ENCODE results near the gene GGNBP2.

Gene GGNBP2

GRCh38 chr17:36566081-36566480, 21.4 kb downstream of the GGNBP2 start:
- DNase-seq (ENCODE audit: low read depth) = no peak

GRCh38 chr17:36575028-36575427, 30.3 kb downstream of the GGNBP2 start:
- no peak for DNase-seq (ENCODE audit: low read depth)

- no peak for DNase-seq (ENCODE audit: low read depth)
These were observed 32.1 kb downstream of the GGNBP2 start for GRCh38 chr17:36576793-36577192.

- DNase-seq (ENCODE audit: low read depth) = no peak
These were observed 34.0 kb downstream of the GGNBP2 start for GRCh38 chr17:36578671-36579070.

- no peak for DNase-seq (ENCODE audit: low read depth)
These were observed 39.1 kb downstream of the GGNBP2 start for GRCh38 chr17:36583787-36584186.

- DNase-seq (ENCODE audit: low read depth) = no peak
These were observed 41.4 kb downstream of the GGNBP2 start for GRCh38 chr17:36586138-36586537.

GRCh38 chr17:36590082-36590481, 45.4 kb downstream of the GGNBP2 start:
- DNase-seq (ENCODE audit: low read depth) = peak; percentile 92

GRCh38 chr17:36591434-36592315, 47.0 kb downstream of the GGNBP2 start, which contains the start of gene DHRS11:
TSS of gene DHRS11 (plus strand) at chr17:36591879. CDS start at chr17:36592010, 131 bp downstream.
- peak; percentile 41 for DNase-seq (ENCODE audit: low read depth)

GRCh38 chr17:36592316-36592715, 47.6 kb downstream of the GGNBP2 start:
- DNase-seq (ENCODE audit: low read depth) = no peak

GRCh38 chr17:36592716-36593321, 48.1 kb downstream of the GGNBP2 start:
- DNase-seq (ENCODE audit: low read depth) = no peak

GRCh38 chr17:36593656-36594316, 49.1 kb downstream of the GGNBP2 start:
- DNase-seq (ENCODE audit: low read depth) = no peak

- DNase-seq (ENCODE audit: low read depth) = no peak
These were observed 50.1 kb downstream of the GGNBP2 start for GRCh38 chr17:36594626-36595401.

- DNase-seq (ENCODE audit: low read depth) = no peak
These were observed 52.5 kb downstream of the GGNBP2 start for GRCh38 chr17:36597226-36597625.

- no peak for DNase-seq (ENCODE audit: low read depth)
These were observed 53.4 kb downstream of the GGNBP2 start for GRCh38 chr17:36597866-36598777.

- DNase-seq (ENCODE audit: low read depth) = no peak
These were observed 54.3 kb downstream of the GGNBP2 start for GRCh38 chr17:36598951-36599401.

- no peak for DNase-seq (ENCODE audit: low read depth)
These were observed 55.0 kb downstream of the GGNBP2 start for GRCh38 chr17:36599546-36600250.

GRCh38 chr17:36600465-36600864, 55.7 kb downstream of the GGNBP2 start:
- DNase-seq (ENCODE audit: low read depth) = peak; percentile 82

- no peak for DNase-seq (ENCODE audit: low read depth)
These were observed 56.2 kb downstream of the GGNBP2 start for GRCh38 chr17:36600936-36601302.

- DNase-seq (ENCODE audit: low read depth) = peak; percentile 92
These were observed 56.7 kb downstream of the GGNBP2 start, which contains the start of gene MRM1 for GRCh38 chr17:36601303-36602029. TSS of gene MRM1 (plus strand) at chr17:36601583. CDS start at chr17:36601811, 228 bp downstream.
